ENCODE results near the gene RAB17.
"Not testable (repeated sequence)": the region's sequence is repeated elsewhere in the genome, so short reads cannot be mapped to it uniquely, and the experiment has no call there.

Gene RAB17

GRCh38 chr2:237614151-237614720 is 23.7 kb upstream of the RAB17 start:
- no peak for DNase-seq

DNA sequence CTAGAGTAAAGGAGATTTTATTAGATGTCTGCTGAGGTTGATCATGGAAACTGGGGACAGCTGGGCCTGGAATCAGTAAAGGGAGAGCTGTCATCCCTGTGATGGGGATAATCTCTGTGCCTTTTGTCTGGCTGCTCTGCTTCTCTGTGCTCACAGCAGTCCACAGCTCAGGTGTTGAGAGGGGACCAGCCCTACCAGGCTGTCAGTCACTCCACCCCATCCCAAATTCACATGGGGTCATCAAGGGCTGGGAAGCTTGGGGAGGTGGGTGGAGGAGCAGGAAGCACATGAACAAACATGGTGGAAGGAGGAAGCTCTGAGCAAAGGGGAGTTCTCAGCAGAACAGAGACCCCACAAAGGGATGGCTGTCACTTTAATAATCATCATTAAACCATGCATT is 23.1 kb upstream of the RAB17 start:
- Histone ChIP-seq H3K4me3 (ENCODE audit: low read length) (no peak overlapping the region), H3K36me3 (replicated peaks; ENCODE audit: insufficient read depth, low read length) (no peaks in the 10 kb centered on the region), H3F3A (ENCODE audit: insufficient read depth, low read length) (peaks cover 11% of the 10 kb centered on the region; the same call in 1 of the 2 replicates), H2AFZ (ENCODE audit: low read length) (no peak overlapping the region), H3K4me2 (ENCODE audit: low read depth, low read length) (no peak overlapping the region), H3K9me2 (replicated peaks; ENCODE audit: insufficient read depth, low read length) (no peaks in the 10 kb centered on the region), H3K4me1 (ENCODE audit: low read length) (peaks cover 30% of the 10 kb centered on the region), H3K27ac (ENCODE audit: low read length) (no peak overlapping the region), H3K9ac (ENCODE audit: low read length) (no peak overlapping the region), H3K9me3 (replicated peaks; ENCODE audit: insufficient read depth, low read length) (no peaks in the 10 kb centered on the region), H4K20me1 (ENCODE audit: insufficient read depth, low read length) (no peaks in the 10 kb centered on the region), H3K27me3 (replicated peaks; ENCODE audit: insufficient read depth, low read length) (no peaks in the 10 kb centered on the region), H3K79me2 (ENCODE audit: low read length) (no peaks in the 10 kb centered on the region)
- TF ChIP-seq CTCF (IDR thresholded peaks at IDR 0.05; ENCODE audit: low read length) (no peak), EZH2 (optimal IDR thresholded peaks at IDR 0.05; ENCODE audit: low read depth, low read length) (no peak), EZH2phosphoT487 (IDR thresholded peaks at IDR 0.05; ENCODE audit: low read length) (no peak)
- no peak for DNase-seq

More at GRCh38 chr2:237614151-237614720, 23.7 kb upstream of the RAB17 start:
- no peak overlapping the region for H3K9ac ChIP-seq (ENCODE audit: low read length)
- peaks cover 31% of the 10 kb centered on the region for H3K4me1 ChIP-seq (ENCODE audit: low read length)
- H3K27me3 ChIP-seq (replicated peaks; ENCODE audit: insufficient read depth, low read length) = no peaks in the 10 kb centered on the region
- H3K36me3 ChIP-seq (replicated peaks; ENCODE audit: insufficient read depth, low read length) = no peaks in the 10 kb centered on the region
- no peaks in the 10 kb centered on the region for H3K9me3 ChIP-seq (replicated peaks; ENCODE audit: insufficient read depth, low read length)
- TF ChIP-seq EZH2 (optimal IDR thresholded peaks at IDR 0.05; ENCODE audit: low read depth, low read length) (no peak), CTCF (IDR thresholded peaks at IDR 0.05; ENCODE audit: low read length) (no peak), EZH2phosphoT487 (IDR thresholded peaks at IDR 0.05; ENCODE audit: low read length) (no peak)
- H3K4me3 ChIP-seq (ENCODE audit: low read length) = no peak overlapping the region
- H2AFZ ChIP-seq (ENCODE audit: low read length) = no peak overlapping the region
- H3K4me2 ChIP-seq (ENCODE audit: low read depth, low read length) = no peak overlapping the region
- H3K79me2 ChIP-seq (ENCODE audit: low read length) = no peaks in the 10 kb centered on the region
- peaks cover 11% of the 10 kb centered on the region; the same call in 1 of the 2 replicates for H3F3A ChIP-seq (ENCODE audit: insufficient read depth, low read length)
- no peak overlapping the region for H3K27ac ChIP-seq (ENCODE audit: low read length)
- H4K20me1 ChIP-seq (ENCODE audit: insufficient read depth, low read length) = no peaks in the 10 kb centered on the region
- H3K9me2 ChIP-seq (replicated peaks; ENCODE audit: insufficient read depth, low read length) = no peaks in the 10 kb centered on the region

GRCh38 chr2:237612527-237613357 is 22.2 kb upstream of the RAB17 start:
- TF ChIP-seq EZH2 (optimal IDR thresholded peaks at IDR 0.05; ENCODE audit: low read depth, low read length) (no peak), CTCF (IDR thresholded peaks at IDR 0.05; ENCODE audit: low read length) (no peak), EZH2phosphoT487 (IDR thresholded peaks at IDR 0.05; ENCODE audit: low read length) (no peak)
- H3K36me3 ChIP-seq (replicated peaks; ENCODE audit: insufficient read depth, low read length) = no peaks in the 10 kb centered on the region
- H3F3A ChIP-seq (ENCODE audit: insufficient read depth, low read length) = peaks cover 11% of the 10 kb centered on the region; the same call in 1 of the 2 replicates
- H3K9ac ChIP-seq (ENCODE audit: low read length) = no peak overlapping the region
- no peaks in the 10 kb centered on the region for H4K20me1 ChIP-seq (ENCODE audit: insufficient read depth, low read length)
- no peaks in the 10 kb centered on the region for H3K79me2 ChIP-seq (ENCODE audit: low read length)
- no peaks in the 10 kb centered on the region for H3K9me2 ChIP-seq (replicated peaks; ENCODE audit: insufficient read depth, low read length)
- no peak for DNase-seq
- H2AFZ ChIP-seq (ENCODE audit: low read length) = no peak overlapping the region
- no peak overlapping the region for H3K27ac ChIP-seq (ENCODE audit: low read length)
- no peaks in the 10 kb centered on the region for H3K27me3 ChIP-seq (replicated peaks; ENCODE audit: insufficient read depth, low read length)
- no peak overlapping the region for H3K4me3 ChIP-seq (ENCODE audit: low read length)
- H3K4me1 ChIP-seq (ENCODE audit: low read length) = peaks cover 23% of the 10 kb centered on the region
- no peaks in the 10 kb centered on the region for H3K9me3 ChIP-seq (replicated peaks; ENCODE audit: insufficient read depth, low read length)
- no peak overlapping the region for H3K4me2 ChIP-seq (ENCODE audit: low read depth, low read length)

- not testable (repeated sequence) for DNase-seq; H3K79me2 ChIP-seq (ENCODE audit: low read length); H3K27me3 ChIP-seq (replicated peaks; ENCODE audit: insufficient read depth, low read length); H2AFZ ChIP-seq (ENCODE audit: low read length); H3K4me2 ChIP-seq (ENCODE audit: low read depth, low read length); H3K9me3 ChIP-seq (replicated peaks; ENCODE audit: insufficient read depth, low read length); H3K9me2 ChIP-seq (replicated peaks; ENCODE audit: insufficient read depth, low read length); H3F3A ChIP-seq (ENCODE audit: insufficient read depth, low read length); H4K20me1 ChIP-seq (ENCODE audit: insufficient read depth, low read length); H3K9ac ChIP-seq (ENCODE audit: low read length); H3K27ac ChIP-seq (ENCODE audit: low read length); H3K36me3 ChIP-seq (replicated peaks; ENCODE audit: insufficient read depth, low read length); H3K4me3 ChIP-seq (ENCODE audit: low read length)
- peaks cover 14% of the 10 kb centered on the region for H3K4me1 ChIP-seq (ENCODE audit: low read length)
Measured at GRCh38 chr2:237606522-237606921, 16.0 kb upstream of the RAB17 start.
